K562 (cell line): ENCODE data around the gene TIGD7. TPM values are rescaled to one million over a fixed set of nuclear protein-coding genes. Genes with fewer than 3 reads are reported as not detected.

Experiments used
- AFF1 ChIP-seq, 2 experiments: fragments of 450-650 bp; IDR thresholded peaks; 2 replicates each; pipeline ENCODE4 v1.6.1; 2018; ENCODE audit warnings: mild to moderate bottlenecking in 2 of 2, low read depth in 1 of 2; ENCODE audit not compliant: partially characterized antibody in 2 of 2
- BCOR ChIP-seq: fragments of 450-650 bp; IDR thresholded peaks from 2 replicates; pipeline ENCODE4 v1.6.1; 2016
- CAMTA2 ChIP-seq: fragments of 250-450 bp; sonication (Bioruptor Pico); conservative IDR thresholded peaks from 2 replicates; pipeline ENCODE4 v1.5.1; 2022
- CLOCK ChIP-seq: fragments of 250-450 bp; sonication (Bioruptor Pico); IDR thresholded peaks from 2 replicates; pipeline ENCODE4 v1.4.0; 2020; ENCODE audit warnings: mild to moderate bottlenecking, moderate library complexity, borderline replicate concordance
- ELK1 ChIP-seq: sonication (generic); formaldehyde crosslinking; IDR thresholded peaks from 2 replicates; pipeline ENCODE4 v1.8.1; 2022; ENCODE audit warnings: missing genetic modification reagents
- IFI16 ChIP-seq: fragments of 250-450 bp; sonication (Bioruptor Pico); IDR thresholded peaks from 2 replicates; pipeline ENCODE4 v2.1.2; 2022; ENCODE audit warnings: mild to moderate bottlenecking, inconsistent platforms
- ILF3 ChIP-seq: fragments of 450-650 bp; IDR thresholded peaks from 2 replicates; pipeline ENCODE4 v1.6.1; 2018; ENCODE audit warnings: antibody characterized with exemption, mild to moderate bottlenecking, moderate library complexity, borderline replicate concordance
- MAFG ChIP-seq: fragments of 450-650 bp; conservative IDR thresholded peaks from 2 replicates; pipeline ENCODE4 v1.6.1; 2016; ENCODE audit warnings: missing genetic modification characterization, missing compliant biosample characterization
- MXI1 ChIP-seq: IDR thresholded peaks from 2 replicates; pipeline ENCODE4 v1.6.1; 2011; ENCODE audit warnings: low read depth, mild to moderate bottlenecking, improper control_type of control experiment, low read length
- NR2C1 ChIP-seq, 2 experiments: fragments of 450-650 bp; IDR thresholded peaks; 2 replicates each; pipeline ENCODE4 v1.6.1; 2017; ENCODE audit warnings: mild to moderate bottlenecking in 2 of 2, antibody characterized with exemption in 1 of 2, inconsistent platforms in 1 of 2, missing compliant biosample characterization in 1 of 2, missing genetic modification characterization in 1 of 2
- RBBP5 ChIP-seq: fragments of 200-600 bp; sonication (generic); IDR thresholded peaks from 2 replicates; pipeline ENCODE4 v1.6.1; 2012; ENCODE audit warnings: borderline replicate concordance, mild to moderate bottlenecking, low read length, control low read depth, inconsistent platforms; ENCODE audit not compliant: insufficient read depth, poor library complexity, severe bottlenecking
- SRSF1 ChIP-seq: fragments of 200-400 bp; formaldehyde crosslinking; IDR thresholded peaks from 2 replicates; pipeline ENCODE4 v1.6.1; 2017; ENCODE audit warnings: mild to moderate bottlenecking, low read depth, low read length, moderate library complexity
- SRSF9 ChIP-seq: fragments of 200-400 bp; formaldehyde crosslinking; IDR thresholded peaks from 2 replicates; pipeline ENCODE4 v1.6.1; 2017; ENCODE audit warnings: low read depth, low read length, borderline replicate concordance
- ZC3H8 ChIP-seq: fragments of 450-650 bp; IDR thresholded peaks from 2 replicates; pipeline ENCODE4 v1.6.1; 2017
- ZNF23 ChIP-seq: fragments of 250-450 bp; sonication (Bioruptor Pico); IDR thresholded peaks from 2 replicates; pipeline ENCODE4 v1.4.0; 2020; ENCODE audit warnings: mild to moderate bottlenecking
- ZNF395 ChIP-seq: fragments of 200-800 bp; sonication (Bioruptor generic); IDR thresholded peaks from 2 replicates; pipeline ENCODE4 v1.6.1; 2017; ENCODE audit warnings: missing genetic modification characterization, missing compliant biosample characterization
- ZNF507 ChIP-seq: conservative IDR thresholded peaks from 2 replicates; pipeline ENCODE4 v1.6.1; 2017; ENCODE audit warnings: missing genetic modification characterization, missing compliant biosample characterization
- ZSCAN32 ChIP-seq: fragments of 450-650 bp; formaldehyde crosslinking; IDR thresholded peaks from 2 replicates; pipeline ENCODE4 v1.4.0; 2020; ENCODE audit warnings: mild to moderate bottlenecking, moderate library complexity
- polyA plus RNA-seq, 8 experiments: library from polyadenylated mRNA; depleted of rRNA in 4 of 8; stranded (reverse) in 5 of 8; unstranded in 3 of 8; fragments of >200 nt; fragmentation: Nextera tagmentation in 2 of 8; fragmentation: Illumina TruSeq in 1 of 8; extraction: Ambion mirVana in 2 of 8; extraction: Trizol in 1 of 8; gene quantifications; 2 replicates each; pipeline versions ENCODE4 v1.2.1 to v1.2.3, GENCODE V29; 2011 to 2014; ENCODE audit warnings: inconsistent platforms in 1 of 8, missing spikeins in 1 of 8
- total RNA-seq, 7 experiments: library from RNA; depleted of rRNA in 6 of 7; stranded (reverse); fragments of >200 nt in 6 of 7; fragmentation: Illumina TruSeq in 2 of 7; extraction: Trizol in 2 of 7; gene quantifications; 2 replicates each; pipeline versions ENCODE4 v1.2.1 to v1.2.3, GENCODE V29; 2011 to 2021; ENCODE audit warnings: low replicate concordance in 1 of 7

The TIGD7 gene
- total and polyA plus RNA-seq, 9 of the 15 experiments (the other 6 are each of a cell fraction or from before 2014, with no cell fraction given), result 0.84 to 10.7 (median 6.7) TPM

- TF ChIP-seq MXI1 (peak; percentile 47; the same call in 1 of the 2 replicates), IFI16 (no peak), CLOCK (CRISPR knock-in tag) (no peak), ZC3H8 (no peak), ELK1 (CRISPR knock-in tag) (no peak), ZNF395 (CRISPR knock-in tag) (no peak; the same call in 1 of the 2 replicates), CAMTA2 (CRISPR knock-in tag) (no peak), SRSF1 (no peak), ZSCAN32 (CRISPR knock-in tag) (no peak), ZNF23 (no peak), AFF1 (IDR thresholded peaks at IDR 0.05; ENCODE audit: low read depth in 1 of 2, partially characterized antibody in 2 of 2) (peak in 1 of 2 experiments; percentile 78), NR2C1 (IDR thresholded peaks at IDR 0.05) (peak; percentile 95), NR2C1 (tag; IDR thresholded peaks at IDR 0.05) (peak; percentile 96), ILF3 (no peak), BCOR (0 out of 2 replicates have a peak, but pooled peaks have one; percentile 21), RBBP5 (peak; percentile 40), MAFG (no peak), SRSF9 (no peak), ZNF507 (tag) (no peak)
Measured at GRCh38 chr16:3282730-3283542, 22.3 kb downstream of the TIGD7 start, which contains the start of gene ZNF263 (continued).
